Raji (cell line): ENCODE data around the gene TEDC2.
A peak's percentile ranks its signal among the peaks of the same experiment; 100 is the strongest.

ENCODE experiments used
- POLR2A ChIP-seq: IDR thresholded peaks from 2 replicates; pipeline ENCODE4 v1.6.1; 2011; ENCODE audit warnings: low read depth, low read length, control low read depth; ENCODE audit not compliant: insufficient read depth

The TEDC2 gene

GRCh38 chr16:2501946-2502895, 42.3 kb downstream of the TEDC2 start:
- no peak for TF ChIP-seq POLR2A

DNA sequence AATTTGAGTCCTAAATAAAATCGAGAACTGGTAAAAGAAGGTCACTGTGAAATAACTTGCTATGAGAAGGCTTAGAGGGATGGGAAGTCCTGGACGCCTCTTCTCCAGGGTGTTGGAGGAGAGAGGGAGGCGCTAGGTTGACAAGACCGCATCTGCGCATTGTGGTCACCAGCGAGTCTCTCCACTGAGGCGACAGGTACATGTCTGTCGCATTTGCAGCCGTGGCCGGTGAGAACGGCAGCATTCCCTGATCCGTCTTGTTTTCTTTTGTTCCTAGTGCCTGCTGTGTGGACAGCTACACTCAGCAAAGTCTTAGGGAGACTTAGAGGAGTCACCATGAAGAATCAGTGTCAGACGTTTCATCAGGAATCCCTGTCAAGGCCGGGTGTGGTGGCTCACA, 45.8 kb downstream of the TEDC2 start:
- no peak for TF ChIP-seq POLR2A

- TF ChIP-seq POLR2A, result no peak
Observed at GRCh38 chr16:2507052-2507659, 47.2 kb downstream of the TEDC2 start.

- no peak for TF ChIP-seq POLR2A
Observed at GRCh38 chr16:2507665-2508064, 47.8 kb downstream of the TEDC2 start.

DNA sequence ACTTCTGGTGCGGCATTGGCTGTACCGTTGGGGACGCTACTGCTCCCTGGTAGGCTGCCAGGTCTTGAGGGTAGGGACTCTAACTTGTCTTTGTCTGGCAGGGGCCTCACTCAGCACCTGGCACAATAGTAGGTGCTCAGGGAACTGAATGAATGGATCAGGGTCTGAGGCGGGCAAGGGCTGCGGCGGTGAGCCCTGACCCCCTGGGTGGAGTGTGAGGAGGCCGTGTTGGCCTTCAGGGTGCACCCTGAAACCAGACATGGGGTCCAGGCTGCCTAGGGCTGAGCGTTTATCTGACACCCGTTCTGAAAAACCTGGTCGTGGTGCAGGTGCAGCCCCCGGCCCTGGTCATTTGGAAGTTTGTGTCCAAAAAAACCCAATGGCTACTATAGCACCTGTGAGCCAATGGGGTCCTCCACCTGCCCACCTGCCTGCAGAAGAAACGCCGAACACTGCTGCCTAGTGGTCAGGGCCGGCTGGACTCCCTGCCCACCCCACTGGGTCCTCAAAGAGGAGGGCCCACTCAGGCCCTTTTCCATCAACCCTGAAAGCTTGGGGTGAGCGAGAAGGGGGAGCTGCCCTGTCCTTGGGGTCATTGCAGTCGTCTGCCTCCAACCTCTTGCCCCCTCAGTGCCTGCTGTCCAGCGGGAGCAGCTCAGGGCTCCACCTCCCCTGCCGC, 49.0 kb downstream of the TEDC2 start:
- no peak for TF ChIP-seq POLR2A

GRCh38 chr16:2511128-2511800, 51.4 kb downstream of the TEDC2 start:
- TF ChIP-seq POLR2A, result no peak

DNA sequence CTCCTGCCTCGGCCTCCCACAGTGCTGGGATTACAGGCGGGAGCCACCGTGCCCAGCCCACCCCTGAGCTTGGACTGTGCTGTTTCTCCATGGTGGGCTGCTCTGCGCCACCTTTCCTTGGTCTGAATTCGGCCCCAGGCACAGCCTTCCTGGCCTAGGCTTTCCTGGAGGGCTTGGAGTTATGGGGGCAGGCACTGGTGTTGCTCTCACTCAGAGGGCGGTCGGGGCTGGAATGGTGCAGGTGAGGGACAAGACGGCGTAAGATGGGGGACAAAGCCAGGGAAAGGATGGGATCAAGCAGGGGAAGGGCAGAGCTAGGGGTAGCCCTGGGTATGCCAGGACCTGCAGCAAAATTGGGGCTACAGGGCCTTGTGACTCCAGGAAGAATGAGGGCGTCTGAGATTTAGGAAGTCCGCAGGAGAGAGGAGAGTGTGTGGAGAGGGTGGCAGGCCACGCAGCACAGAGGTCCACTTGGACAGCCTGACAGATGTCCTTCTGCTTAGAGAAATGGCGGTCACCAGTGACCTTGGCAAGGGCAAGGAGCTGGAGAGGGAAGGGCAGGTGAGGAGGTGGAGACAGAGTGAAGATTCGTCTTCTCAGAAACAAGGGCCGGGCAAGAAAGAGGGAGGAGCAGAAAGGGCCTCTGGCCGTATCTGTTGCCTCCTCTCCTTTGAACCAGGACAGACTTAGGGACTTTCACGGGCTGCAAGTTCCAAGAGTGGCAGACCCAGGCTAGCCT, 52.3 kb downstream of the TEDC2 start:
- no peak for TF ChIP-seq POLR2A

DNA sequence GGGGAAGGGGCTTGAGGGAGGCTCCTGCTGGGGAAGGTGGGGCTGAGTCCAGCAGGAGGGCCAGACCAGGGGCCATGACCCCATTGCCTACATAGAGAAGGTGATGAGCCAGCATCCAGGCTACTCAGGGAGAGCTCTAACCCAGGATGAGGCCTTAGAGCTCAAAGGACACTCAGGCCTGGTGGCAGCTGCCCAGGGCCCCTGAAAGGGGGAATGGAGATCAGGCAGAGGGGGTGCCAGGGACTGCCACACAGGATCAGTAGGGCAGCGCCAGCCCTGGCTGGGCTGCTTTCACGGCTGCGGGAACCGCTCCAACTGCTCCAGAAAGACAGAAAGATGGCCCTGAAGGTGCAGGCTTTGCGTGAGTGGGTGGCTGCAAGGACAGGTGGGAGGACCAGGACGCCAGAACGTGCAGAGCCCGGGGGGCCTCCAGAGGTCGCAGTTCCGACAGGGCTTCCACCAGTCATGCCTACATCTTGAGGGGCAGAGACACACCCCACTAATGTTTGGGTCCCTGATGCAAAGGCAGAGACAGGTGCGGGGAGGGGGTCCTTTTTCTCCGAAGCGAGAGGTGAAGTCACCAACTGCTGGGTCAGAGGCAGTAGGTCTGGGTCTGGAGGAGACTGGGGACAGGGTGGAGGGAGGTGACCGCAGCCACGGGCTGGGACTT, 53.0 kb downstream of the TEDC2 start:
- TF ChIP-seq POLR2A, result no peak

GRCh38 chr16:2513405-2514332, 53.8 kb downstream of the TEDC2 start, which contains the start of gene ATP6V0C:
Gene ATP6V0C (plus strand): TSS chr16:2513952. CDS start chr16:2514104, 152 bp downstream.
- peak; percentile 69 for TF ChIP-seq POLR2A
